Chondrocyte (in vitro differentiated cells): Measurements from ENCODE around the gene NLRX1. TPM values are rescaled to one million over a fixed set of nuclear protein-coding genes. Genes with fewer than 3 reads are reported as not detected.

Source experiments
- DNase-seq: peaks from one replicate; pipeline ENCODE4 v3.0.0; 2021; ENCODE audit warnings: mixed read lengths, low spot score
- H3K27ac Mint-ChIP-seq: one replicate; pipeline ENCODE4 v1.8.0; 2021; ENCODE audit warnings: mild to moderate bottlenecking, moderate library complexity, mixed read lengths; ENCODE audit not compliant: unreplicated experiment
- H3K27me3 Mint-ChIP-seq: 2 replicates; pipeline ENCODE4 v1.8.0; 2021; ENCODE audit warnings: low read depth, mixed read lengths
- H3K36me3 Mint-ChIP-seq: 2 replicates; pipeline ENCODE4 v1.8.0; 2021; ENCODE audit warnings: low read depth, mixed read lengths
- H3K4me1 Mint-ChIP-seq: 2 replicates; pipeline ENCODE4 v1.8.0; 2021; ENCODE audit warnings: low read depth, mild to moderate bottlenecking, mixed read lengths
- H3K4me3 Mint-ChIP-seq: one replicate; pipeline ENCODE4 v1.8.0; 2021; ENCODE audit warnings: mild to moderate bottlenecking, moderate library complexity, mixed read lengths; ENCODE audit not compliant: unreplicated experiment
- H3K9me3 Mint-ChIP-seq: 2 replicates; pipeline ENCODE4 v1.8.0; 2021; ENCODE audit warnings: low read depth, mixed read lengths
- total RNA-seq: library from RNA; stranded (reverse); gene quantifications from 3 replicates; pipeline ENCODE4 v1.2.1, GENCODE V29; 2021
- TF ChIP-seq, protein P1 (sequence below): fragments of 200-600 bp; sonication (generic); IDR thresholded peaks from 2 replicates; pipeline ENCODE4 v1.5.0; 2021; ENCODE audit warnings: antibody characterized with exemption, mild to moderate bottlenecking, moderate library complexity

NLRX1 gene
- total RNA-seq, 1 donor from 2014 or later, result 20.1 TPM

DNA sequence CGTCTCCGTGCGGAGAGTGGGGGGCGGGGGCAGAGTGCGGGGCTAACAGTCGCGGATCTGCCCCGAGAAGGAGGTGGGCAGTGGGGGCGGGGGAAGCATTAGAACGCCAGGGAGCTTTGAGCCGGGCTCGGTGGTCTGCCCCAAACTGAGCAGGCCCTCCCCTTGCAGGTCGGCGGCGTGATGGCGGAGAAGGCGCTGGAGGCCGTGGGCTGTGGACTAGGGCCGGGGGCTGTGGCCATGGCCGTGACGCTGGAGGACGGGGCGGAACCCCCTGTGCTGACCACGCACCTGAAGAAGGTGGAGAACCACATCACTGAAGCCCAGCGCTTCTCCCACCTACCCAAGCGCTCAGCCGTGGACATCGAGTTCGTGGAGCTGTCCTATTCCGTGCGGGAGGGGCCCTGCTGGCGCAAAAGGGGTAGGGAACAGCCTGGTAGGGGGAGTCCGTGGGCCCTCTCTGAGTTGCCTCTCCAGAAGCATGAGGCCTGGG is 18.7 kb upstream of the NLRX1 start:
- Mint-ChIP-seq H3K4me1 (peaks cover 7% of the 10 kb centered on the region), H3K36me3 (no peaks in the 10 kb centered on the region), H3K4me3 (peak overlapping the region; percentile 63), H3K27ac (no peak overlapping the region), H3K27me3 (peaks cover 5% of the 10 kb centered on the region), H3K9me3 (no peaks in the 10 kb centered on the region)
- TF ChIP-seq, protein P1, sequence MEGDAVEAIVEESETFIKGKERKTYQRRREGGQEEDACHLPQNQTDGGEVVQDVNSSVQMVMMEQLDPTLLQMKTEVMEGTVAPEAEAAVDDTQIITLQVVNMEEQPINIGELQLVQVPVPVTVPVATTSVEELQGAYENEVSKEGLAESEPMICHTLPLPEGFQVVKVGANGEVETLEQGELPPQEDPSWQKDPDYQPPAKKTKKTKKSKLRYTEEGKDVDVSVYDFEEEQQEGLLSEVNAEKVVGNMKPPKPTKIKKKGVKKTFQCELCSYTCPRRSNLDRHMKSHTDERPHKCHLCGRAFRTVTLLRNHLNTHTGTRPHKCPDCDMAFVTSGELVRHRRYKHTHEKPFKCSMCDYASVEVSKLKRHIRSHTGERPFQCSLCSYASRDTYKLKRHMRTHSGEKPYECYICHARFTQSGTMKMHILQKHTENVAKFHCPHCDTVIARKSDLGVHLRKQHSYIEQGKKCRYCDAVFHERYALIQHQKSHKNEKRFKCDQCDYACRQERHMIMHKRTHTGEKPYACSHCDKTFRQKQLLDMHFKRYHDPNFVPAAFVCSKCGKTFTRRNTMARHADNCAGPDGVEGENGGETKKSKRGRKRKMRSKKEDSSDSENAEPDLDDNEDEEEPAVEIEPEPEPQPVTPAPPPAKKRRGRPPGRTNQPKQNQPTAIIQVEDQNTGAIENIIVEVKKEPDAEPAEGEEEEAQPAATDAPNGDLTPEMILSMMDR, result no peak
- peak; percentile 74 for DNase-seq

- Mint-ChIP-seq H3K4me1 (peaks cover 4% of the 10 kb centered on the region), H3K9me3 (no peaks in the 10 kb centered on the region), H3K4me3 (no peak overlapping the region), H3K36me3 (no peaks in the 10 kb centered on the region), H3K27me3 (peaks cover 4% of the 10 kb centered on the region), H3K27ac (no peak overlapping the region)
- DNase-seq, result no peak
- TF ChIP-seq, protein P1, result no peak
These were observed 16.5 kb upstream of the NLRX1 start for GRCh38 chr11:119152043-119152442.

DNA sequence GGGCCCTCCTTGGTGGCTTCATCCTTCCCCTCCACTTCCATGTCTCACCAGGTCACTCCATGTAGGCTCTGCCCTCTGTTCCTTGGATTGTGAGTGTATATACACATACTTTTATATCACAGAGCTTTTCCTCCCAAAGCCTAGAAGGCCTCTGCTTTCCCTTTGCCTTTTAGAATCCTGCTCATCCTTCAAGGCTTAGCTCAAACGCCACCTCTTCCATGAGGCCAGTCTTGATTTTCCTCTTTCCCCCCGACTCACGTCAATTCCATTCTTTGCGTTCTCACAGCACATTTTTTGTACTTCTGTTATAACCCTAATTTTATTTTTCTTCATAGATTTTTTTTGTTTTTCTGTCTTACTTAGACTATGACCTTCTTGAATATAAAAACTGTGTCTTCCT is 15.9 kb upstream of the NLRX1 start:
- DNase-seq, result no peak
- TF ChIP-seq, protein P1, result no peak
- Mint-ChIP-seq H3K9me3 (no peaks in the 10 kb centered on the region), H3K27me3 (no peaks in the 10 kb centered on the region), H3K4me1 (peaks cover 4% of the 10 kb centered on the region), H3K27ac (no peak overlapping the region), H3K36me3 (no peaks in the 10 kb centered on the region), H3K4me3 (no peak overlapping the region)

- DNase-seq, result no peak
- no peaks in the 10 kb centered on the region for H3K36me3 Mint-ChIP-seq
- H3K27me3 Mint-ChIP-seq, result no peaks in the 10 kb centered on the region
- no peaks in the 10 kb centered on the region for H3K9me3 Mint-ChIP-seq
- TF ChIP-seq, protein P1, result peak; percentile 38
- no peak overlapping the region for H3K27ac Mint-ChIP-seq
- no peak overlapping the region for H3K4me3 Mint-ChIP-seq
- peaks cover 4% of the 10 kb centered on the region for H3K4me1 Mint-ChIP-seq
These were observed 15.3 kb upstream of the NLRX1 start for GRCh38 chr11:119153049-119153818.

GRCh38 chr11:119154178-119154577 is 14.3 kb upstream of the NLRX1 start:
- no peaks in the 10 kb centered on the region for H3K36me3 Mint-ChIP-seq
- H3K9me3 Mint-ChIP-seq, result no peaks in the 10 kb centered on the region
- no peaks in the 10 kb centered on the region for H3K4me1 Mint-ChIP-seq
- no peak overlapping the region for H3K4me3 Mint-ChIP-seq
- H3K27me3 Mint-ChIP-seq, result no peaks in the 10 kb centered on the region
- no peak for DNase-seq
- TF ChIP-seq, protein P1, result no peak
- H3K27ac Mint-ChIP-seq, result no peak overlapping the region
